Activated CD8-positive, alpha-beta memory T cell treated with anti-CD3 and anti-CD28 coated beads for 36 hours (primary cell): ENCODE measurements around the gene FIBCD1. TPM values are rescaled to one million over a fixed set of nuclear protein-coding genes. Genes with fewer than 3 reads are reported as not detected.
"Not testable (repeated sequence)": the region's sequence is repeated elsewhere in the genome, so short reads cannot be mapped to it uniquely, and the experiment has no call there.

Experiments used
- CTCF ChIA-PET: fragments of 350-600 bp; sonication (Branson Sonifier 250); formaldehyde crosslinking; loops from one replicate; lab custom pipeline; 2021; ENCODE audit warnings: antibody characterized with exemption; lab: Charles Lee
- POLR2A ChIA-PET: fragments of 350-600 bp; sonication (Branson Sonifier 250); formaldehyde crosslinking; loops from one replicate; lab custom pipeline; 2021; ENCODE audit warnings: antibody characterized with exemption; lab: Charles Lee
- total RNA-seq, 2 experiments: library from RNA; stranded (reverse); gene quantifications; one replicate each; pipeline ENCODE4 v1.2.3, GENCODE V29; 2021

FIBCD1 gene
- total RNA-seq, 2 experiments from 2014 or later: not detected

DNA sequence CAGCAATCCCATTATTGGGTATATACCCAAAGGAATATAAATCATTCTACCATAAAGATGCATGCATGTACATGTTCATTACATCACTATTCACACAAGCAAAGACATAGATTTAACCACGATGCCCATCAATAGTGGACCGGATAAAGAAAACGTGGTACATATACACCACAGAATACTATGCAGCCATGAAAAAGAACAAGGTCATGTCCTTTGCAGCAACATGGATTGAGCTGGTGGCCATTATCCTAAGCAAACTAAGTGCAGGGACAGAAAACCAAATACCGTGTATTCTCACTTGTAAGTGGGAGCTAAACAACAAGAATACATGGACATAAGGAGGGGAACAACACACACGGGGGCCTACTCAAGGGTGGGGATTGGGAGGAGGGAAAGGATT lies 36.1 kb upstream of the FIBCD1 start:
- POLR2A ChIA-PET: no interaction called here
- CTCF ChIA-PET: no interaction called here

DNA sequence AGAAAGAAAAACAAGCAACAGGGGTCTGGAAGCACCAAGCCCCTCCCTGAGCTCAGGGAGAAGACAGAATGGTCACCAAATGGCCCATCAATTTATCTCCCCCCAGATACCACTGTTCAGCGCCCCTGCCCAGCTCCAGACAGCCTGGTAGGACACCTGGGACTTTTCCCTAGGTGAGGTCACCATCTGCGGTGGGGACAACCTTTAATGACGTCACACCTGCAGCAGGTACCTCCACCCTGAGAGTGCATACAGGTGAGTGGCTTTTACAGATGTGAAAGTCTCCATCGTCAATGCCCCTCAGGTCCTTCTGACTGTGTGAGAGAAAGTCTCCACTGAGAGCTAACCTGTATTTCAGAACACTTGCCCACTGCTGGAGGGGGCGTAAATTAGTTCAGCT lies 35.6 kb upstream of the FIBCD1 start:
- ChIA-PET CTCF (no interaction called here), POLR2A (no interaction called here)

DNA sequence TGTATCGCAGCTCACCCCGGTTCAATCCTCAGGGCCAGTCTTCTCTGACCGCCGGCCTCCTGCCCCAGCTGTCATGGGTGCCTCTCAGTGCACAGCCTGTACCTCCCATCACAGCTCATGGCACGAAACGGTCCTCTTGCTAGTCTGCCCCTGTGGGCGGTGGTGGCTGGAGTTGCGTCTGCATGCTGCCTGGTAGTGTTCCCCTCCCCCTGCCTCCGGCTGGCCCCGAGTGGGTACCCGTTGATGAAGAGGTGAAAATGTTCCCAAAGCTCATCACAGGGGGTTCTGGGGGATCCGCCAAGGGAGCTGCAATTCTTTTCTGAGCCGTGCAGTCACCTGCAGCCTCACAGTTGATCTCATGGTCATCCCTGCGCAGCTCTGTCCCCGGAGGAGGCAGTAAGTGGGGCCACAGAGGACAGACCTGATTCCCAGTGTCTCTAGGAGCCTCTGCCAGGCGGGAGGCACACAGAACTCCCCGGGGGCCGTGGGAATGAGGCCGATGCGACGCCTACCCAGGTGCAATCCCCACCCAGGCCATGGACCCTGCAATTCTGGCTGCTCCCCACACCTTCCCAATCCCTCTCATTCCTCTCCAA lies 34.7 kb upstream of the FIBCD1 start:
- ChIA-PET POLR2A (interaction anchor here (0.5 kb wide), 1 partner anchor 66 kb away, joined by 3 read pairs; no protein-coding TSS in a partner anchor), CTCF (interaction anchor here (0.6 kb wide), 1 partner anchor 150 kb away, joined by 4 read pairs; no protein-coding TSS in a partner anchor)

DNA sequence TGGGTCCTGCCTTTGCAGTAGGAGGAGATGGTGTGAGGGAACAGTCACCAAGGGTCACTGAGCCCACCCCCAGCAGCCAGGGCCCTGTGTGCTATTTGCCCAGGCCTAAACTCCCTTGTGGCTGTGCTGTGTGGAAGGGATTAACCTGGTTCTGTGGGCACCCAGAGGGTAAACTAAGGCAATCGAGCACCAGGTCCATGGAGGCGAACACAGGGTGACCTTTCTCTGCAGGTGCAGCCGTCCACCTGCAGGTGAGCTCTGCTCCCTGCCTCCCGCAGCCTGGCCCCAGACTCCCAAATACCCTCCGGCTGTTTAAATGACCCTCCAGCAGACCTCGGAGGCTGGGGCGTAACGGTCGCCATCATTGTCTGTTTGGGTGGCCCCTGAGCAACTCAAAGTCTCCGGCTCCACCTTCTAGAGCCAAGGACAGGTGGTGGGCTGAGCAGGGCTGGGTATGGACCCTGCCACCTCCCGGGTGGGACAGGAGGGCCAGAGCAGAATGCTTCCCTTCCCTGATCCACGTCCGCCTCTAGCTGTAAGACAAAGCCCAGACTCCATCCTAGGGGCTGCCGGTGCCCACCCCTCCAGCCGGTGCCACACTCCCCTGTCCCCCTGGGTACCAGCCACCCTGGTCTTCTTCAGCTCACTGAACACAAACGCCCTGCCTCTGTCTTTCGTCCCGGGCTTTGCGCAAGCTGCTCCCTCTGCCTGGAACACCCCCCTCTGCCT lies 34.1 kb upstream of the FIBCD1 start:
- ChIA-PET CTCF (no interaction called here), POLR2A (interaction anchor here (0.5 kb wide), 1 partner anchor 66 kb away, joined by 3 read pairs; no protein-coding TSS in a partner anchor)

DNA sequence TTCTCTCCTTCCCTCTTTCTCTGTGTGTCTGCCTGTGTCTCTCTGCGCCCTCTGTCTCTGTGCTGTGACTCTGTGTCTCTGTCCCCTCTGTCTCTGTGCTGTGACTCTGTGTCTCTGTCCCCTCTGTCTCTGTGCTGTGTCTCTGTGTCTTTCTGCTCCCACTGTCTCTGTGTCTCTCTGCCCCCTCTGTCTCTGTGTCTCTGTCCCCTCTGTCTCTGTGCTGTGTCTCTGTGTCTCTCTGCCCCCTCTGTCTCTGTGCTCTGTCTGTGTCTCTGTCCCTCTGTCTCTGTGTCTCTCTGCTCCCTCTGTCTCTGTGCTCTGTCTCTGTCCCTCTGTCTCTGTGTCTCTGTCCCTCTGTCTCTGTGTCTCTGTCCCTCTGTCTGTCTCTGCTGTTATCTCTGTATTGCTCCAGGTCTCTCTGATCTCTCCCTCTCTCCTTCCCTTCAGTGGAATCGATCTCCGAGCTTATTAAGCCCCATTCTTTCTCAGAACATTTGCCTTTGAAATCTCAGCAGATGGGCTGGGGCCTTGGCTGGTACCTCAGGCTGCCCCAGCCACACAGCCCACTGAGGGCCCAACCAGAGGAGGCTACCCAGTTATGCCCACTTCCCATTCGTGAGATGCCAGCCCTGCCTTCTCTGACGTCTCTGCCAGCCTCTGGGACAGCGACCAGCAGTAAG lies 33.4 kb upstream of the FIBCD1 start:
- ChIA-PET CTCF (no interaction called here), POLR2A (no interaction called here)

DNA sequence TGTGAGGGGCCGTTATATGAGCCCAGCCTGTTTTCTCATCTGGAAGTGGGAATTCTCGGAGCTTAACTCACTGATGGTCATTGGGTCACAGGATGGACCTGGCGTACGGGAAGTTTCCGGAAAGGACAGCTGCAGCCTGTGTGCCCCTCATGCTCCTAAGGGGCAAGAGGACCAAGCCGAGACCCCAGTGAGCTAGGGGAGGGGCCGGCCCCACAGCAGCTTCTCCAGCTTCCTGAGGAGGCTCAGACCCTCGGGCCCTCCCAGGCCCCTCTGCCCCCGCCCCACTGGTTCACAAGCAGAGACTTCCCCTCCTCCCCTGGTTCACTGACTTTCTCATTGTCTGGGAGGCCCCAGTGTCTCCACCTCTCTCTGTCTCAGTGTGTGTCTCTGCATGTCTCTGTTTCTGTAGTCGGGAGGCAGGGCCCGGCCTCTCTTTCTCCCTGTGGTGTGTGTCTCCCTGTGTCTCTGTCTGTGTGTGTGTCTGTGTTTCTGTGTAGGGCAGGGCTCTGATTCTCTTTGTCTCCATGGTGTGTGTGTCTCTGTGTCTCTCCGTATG lies 32.3 kb upstream of the FIBCD1 start:
- ChIA-PET POLR2A (no interaction called here), CTCF (no interaction called here)

DNA sequence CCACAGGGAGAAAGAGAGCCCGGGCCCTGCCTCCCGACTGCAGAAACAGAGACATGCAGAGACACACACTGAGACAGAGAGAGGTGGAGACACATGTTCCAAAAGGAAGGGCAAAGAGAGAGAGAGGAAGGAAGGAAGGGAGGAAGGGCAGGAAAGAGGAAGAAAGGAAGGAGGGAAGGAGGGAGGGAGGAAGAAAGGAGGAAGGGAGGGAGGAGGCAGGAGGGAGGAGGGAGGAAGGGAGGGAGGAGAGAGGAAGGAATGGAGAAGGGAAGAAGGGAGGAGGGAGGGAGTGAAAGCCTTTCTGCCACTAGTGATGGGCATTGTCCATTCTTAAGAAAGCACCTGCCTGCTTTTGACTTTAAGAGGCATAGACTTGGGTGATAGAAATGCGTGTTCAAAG lies 31.8 kb upstream of the FIBCD1 start:
- ChIA-PET POLR2A (no interaction called here), CTCF (no interaction called here)

DNA sequence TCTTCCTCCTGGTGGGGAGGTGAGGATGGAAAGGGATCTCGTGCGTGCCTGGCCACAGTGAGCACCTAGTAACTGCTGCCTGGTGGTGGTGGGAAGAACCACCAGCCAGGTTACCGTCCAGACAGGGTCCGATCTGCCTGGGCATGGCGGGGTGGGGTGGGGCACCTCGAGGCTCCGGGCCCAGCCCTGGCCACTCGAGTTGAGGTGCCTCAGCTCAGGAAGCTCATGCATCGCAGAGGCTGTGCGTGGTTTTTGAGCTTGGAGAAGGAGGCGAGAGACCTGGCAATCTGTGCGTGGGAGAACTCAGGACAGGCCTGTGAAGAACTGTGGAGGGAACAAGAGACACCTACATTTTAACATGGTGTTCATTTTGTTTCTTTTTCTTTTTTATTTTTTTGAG lies 31.0 kb upstream of the FIBCD1 start:
- CTCF ChIA-PET: no interaction called here
- POLR2A ChIA-PET: no interaction called here

DNA sequence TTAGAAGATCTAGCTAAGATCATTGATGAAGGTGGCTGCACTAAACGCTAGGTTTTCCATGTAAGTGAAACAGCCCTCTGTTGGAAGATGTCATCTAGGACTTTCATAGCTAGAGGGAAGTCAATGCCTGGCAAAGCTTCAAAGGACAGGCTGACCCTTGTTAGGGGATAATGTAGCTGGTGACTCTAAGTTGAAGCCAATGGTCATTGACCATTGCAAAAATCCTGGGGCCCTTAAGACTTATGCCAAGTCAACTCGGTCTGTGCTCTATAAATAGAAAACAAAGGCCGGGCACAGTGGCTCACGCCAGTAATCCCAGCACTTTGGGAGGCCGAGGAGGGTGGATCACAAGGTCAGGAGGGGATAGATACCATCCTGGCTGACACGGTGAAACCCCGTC lies 26.6 kb upstream of the FIBCD1 start:
- ChIA-PET POLR2A (interaction anchor here (0.6 kb wide), 1 partner anchor 114 kb away, joined by 3 read pairs; no protein-coding TSS in a partner anchor), CTCF (no interaction called here)

DNA sequence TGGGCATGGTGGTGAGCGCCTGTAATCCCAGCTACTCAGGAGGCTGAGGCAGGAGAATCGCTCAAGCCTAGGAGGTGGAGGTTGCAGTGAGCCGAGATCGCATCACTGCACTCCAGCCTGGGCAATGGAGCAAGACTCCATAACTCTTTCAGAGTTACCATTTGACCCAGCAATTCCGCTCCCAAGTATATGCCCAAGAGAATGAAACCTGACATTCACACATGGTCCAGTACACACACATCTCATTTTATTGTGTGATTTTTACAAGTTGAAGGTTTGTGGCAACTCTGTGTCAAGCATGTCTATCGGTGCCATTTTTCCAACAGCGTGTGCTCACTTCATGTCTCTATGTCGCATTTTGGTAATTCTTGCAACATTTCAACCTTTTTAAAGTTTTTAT lies 24.9 kb upstream of the FIBCD1 start:
- ChIA-PET POLR2A (no interaction called here), CTCF (no interaction called here)

DNA sequence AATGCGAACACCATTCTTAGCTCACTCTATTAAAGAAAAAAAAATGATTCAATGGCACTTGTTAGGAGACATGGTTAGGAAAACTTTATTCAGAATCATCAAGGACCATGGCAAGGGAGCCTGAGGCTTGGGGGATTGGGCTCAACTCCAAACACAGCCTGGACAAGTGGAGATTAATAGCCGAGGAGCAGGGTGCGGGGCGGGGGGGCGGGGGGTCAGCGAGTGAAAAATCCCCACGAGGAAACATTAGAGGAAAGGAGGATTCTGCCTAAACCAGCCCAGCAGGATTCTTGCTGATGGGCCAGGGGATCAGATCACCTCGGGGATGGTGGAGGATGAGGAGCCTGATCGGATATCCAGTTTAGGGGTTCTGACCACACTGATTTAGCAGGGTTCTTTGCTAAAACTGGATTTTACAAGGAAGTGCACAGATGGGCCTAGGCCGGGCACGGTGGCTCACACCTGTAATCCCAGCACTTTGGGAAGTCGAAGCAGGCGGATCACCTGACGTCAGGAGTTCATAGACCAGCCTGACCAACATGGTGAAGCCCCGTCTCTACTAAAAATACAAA lies 24.4 kb upstream of the FIBCD1 start:
- CTCF ChIA-PET: no interaction called here
- POLR2A ChIA-PET: no interaction called here

DNA sequence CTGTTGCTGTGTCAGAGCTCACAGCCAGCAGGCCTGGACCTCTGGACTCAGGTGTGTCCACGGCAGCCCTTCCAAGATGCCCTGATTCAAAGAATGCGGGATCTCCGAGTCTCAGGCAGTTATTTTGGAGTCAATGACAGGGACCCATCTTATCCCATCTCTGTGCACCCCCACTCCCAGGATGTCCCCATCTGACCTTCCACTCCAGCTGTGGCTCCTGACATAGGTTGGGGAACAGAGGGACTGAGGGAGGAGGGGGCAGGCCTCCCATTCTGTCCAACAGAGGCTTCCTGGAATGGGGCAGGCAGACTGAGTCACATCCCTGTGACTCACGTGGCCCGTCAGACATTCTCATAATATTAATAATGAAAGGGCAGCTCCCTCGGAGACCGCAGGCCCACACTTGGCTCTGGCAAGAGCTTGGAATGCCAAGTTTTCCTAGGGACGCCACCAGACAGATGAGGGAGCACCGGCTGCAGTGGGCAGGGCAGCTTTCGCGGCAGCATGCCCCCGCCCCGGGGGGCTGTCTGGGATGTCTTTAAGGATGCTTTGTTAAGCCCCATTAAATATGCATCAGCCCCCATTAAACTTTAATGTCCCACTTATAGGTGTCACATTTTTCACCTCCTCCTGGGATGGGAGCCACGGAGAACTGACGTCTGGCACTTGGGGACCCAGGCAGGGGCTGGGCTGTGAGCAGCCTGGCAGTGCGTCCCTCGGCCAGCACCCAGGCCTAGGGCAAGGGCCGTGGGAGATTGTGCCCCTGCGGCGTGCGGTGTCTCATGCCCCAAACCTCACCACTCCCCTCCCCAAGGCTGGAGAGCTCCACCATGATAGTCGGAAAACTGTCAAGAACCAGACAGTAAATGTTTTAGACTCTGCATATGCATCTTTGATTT lies 23.6 kb upstream of the FIBCD1 start:
- ChIA-PET POLR2A (no interaction called here), CTCF (interaction anchor here (0.5 kb wide), 1 partner anchor 50 kb away, joined by 3 read pairs; no protein-coding TSS in a partner anchor)

DNA sequence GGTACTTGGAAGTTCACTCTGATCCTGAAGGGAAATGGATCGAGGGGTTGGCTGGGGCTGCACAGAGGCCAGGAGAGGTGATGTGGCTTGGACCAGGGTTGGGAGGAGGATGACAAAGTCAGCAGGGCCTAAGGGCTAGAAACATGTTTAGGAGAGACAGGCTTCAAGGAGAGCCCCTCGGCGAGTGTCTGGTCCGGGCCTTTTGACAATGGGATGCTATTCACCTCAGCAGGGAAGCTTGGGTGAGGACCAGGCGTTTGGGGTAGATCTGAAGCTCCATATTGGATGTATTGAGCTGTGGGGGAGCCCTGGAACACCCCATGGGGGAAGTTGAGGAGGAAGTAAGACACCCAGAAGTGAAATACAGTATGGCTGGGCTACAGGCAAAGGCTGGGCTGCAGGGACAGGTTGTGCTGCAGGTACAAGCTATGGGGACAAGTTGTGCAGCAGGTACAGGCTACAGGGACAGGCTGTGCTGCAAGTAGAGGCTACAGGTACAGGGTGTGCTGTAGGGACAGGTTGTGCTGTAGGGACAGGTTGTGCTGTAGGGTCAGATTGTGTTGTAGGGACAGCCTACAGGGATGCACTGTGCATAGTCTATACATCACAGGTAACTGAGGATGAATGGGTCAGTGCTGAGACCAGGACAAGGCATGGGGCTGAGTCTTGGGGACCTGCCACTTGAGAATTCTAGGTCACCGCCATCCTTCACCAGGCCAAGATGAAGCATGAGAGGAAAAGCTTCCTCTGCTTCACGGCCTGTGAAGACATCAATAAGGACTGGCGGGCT lies 22.7 kb upstream of the FIBCD1 start:
- CTCF ChIA-PET: no interaction called here
- POLR2A ChIA-PET: no interaction called here

DNA sequence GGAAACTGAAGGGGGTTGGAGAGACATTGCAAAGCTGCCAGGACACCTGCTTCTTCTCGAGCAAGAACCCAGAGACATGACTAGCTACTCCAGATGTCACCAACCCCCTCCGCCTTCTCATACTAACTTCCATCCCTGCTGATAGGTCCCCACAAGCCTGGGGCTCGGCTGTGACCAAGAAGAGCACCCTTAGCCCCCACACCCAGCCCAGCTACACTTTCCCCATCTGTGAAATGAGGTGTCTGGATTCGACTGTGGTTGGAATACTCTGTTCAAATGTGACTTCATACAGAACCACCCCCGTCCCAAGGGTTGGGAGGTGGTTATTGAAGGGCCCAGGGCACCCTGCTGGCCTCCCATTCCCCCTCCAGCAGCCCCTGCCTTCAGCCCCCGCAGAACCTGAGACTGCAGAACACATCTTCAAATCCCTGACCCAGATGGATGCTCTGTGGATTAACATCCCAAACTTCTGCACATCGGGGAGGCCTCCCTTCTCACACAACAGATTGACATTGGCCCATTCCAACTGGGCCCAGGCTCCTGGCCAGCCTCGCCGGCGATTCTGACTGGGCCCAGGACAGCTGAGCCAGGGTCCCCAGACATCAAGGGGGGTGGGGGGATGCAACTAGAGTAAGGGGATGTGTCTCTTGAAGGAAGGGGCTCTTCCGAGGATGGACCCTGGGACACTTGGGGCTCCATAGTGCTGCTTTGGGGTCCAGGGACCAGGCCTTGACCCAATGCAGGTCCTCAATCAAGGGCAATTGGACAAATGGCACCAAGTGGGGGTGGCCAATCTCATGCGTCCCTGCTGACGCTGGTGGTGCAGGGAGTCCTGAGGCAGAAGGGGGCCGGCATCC lies 21.7 kb upstream of the FIBCD1 start:
- POLR2A ChIA-PET: no interaction called here

DNA sequence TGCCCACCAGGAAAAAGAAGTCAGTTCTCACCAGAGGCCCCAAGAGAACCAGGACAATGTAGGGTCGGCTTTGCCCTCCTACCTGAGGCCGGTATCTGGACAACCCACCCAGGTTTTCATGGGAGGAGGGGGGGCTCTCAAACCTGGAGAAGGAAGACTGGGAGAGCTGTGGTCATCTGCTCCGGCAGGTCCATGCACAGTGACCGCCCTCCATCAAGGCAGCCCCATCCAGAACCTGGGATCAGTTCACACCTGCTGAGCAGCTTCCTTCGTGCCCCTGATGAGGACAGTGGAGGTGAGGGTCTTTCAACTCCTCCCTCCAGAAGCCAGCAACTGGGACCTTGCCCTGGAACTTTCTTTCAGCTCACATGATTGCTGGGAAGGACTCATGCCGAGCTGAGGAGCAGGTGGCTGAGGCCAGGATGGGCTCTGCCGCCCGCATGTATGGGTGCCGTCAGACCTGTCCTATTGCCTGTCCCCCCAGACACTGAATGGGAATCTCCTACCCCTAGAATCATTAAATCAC lies 20.8 kb upstream of the FIBCD1 start:
- CTCF ChIA-PET: no interaction called here
- POLR2A ChIA-PET: no interaction called here

More for the DNA sequence above, 21.7 kb upstream of the FIBCD1 start:
- CTCF ChIA-PET: no interaction called here

DNA sequence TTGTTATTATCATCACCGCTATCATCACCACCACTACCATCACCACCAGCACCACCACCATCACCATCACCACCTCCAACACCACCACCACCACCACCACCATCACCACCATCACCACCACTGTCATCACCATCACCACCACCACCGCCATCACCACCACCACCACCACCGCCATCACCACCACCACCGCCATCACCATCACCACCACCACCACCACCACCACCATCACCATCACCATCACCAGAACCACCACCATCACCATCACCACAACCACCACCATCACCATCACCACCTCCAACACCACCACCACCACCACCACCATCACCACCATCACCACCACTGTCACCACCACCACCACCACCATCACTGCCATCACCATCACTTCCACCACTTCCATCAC lies 19.5 kb upstream of the FIBCD1 start:
- POLR2A ChIA-PET, CTCF ChIA-PET: not testable (repeated sequence)
